ENCODE data around the gene PHLDB2.

The PHLDB2 gene

DNA sequence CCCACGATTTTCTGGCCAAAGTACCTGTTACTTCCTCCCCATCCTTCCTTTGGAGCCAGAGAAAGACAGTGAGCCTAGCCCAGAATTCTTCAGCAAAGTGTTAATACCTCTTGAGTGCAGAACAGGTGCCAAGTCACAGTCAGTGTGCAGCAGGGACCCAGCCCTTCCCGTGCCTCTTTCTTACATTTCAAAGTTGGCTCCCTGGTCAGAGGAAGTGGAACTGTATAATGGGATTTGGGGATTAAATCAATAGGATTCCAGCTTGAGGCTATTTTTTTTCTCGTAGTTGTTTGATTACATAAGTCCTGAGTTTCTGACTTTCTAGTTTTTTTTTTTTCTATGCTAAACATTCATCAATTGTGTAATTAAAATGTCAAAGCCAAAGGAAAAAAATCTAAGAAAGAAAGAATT lies 67.2 kb downstream of the PHLDB2 start:
- DNase-seq: no peak

DNA sequence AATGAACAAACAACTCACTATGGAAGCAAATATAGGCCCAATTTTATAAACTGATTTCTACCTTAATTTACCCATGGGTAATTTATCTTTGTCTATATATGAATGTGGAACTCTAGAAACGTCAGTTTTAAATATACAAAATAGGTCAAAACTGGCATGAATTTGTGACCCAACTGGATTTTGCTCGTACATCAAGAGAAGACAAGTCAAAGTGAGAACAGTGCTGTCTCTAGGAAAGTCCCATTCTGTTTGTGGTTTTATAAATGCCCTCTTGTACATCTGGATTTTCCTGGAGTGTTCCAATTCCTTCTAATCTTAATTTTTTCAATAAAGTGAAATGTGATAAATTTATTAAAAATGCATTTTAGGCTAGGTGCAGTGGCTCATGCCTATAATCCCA lies 69.5 kb downstream of the PHLDB2 start:
- no peak for DNase-seq

DNA sequence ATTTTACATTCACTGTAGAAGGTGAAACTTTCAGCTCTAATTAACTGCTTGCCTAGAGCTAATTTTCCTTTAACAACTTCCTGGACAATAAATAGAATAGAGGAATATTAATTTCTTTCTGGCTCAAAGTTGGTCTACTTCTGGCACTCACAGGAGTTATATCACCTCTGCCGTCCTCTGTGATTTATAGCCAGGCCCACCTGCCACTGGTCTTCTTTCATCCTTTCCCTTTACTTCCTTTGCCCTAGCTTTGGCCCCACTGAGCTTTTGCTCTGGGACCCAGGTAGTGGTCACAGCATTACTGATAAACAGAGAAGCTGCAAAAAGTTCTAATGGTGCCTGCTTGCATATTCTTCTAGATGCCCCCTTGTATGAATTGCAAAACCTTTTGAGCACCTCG lies 70.4 kb downstream of the PHLDB2 start:
- DNase-seq: no peak

DNA sequence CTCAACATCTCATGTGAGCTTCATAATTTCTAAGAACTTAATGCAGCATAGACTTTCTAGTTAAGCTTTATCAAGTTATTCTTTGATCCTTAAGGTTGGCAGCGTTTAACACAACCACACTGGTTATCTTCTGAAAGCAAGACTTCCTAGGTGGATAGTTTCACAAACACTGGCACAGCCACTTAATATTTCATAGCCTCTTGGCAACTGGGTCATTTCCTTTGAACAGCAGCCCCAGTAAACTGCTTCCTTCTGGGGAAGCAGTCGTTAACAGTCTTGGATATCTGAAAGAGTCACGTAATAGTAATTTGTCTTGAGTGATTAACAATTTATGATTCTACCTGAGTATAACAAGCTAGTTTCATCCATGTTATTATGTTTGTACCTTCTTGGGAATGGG lies 73.9 kb downstream of the PHLDB2 start:
- DNase-seq: no peak

DNA sequence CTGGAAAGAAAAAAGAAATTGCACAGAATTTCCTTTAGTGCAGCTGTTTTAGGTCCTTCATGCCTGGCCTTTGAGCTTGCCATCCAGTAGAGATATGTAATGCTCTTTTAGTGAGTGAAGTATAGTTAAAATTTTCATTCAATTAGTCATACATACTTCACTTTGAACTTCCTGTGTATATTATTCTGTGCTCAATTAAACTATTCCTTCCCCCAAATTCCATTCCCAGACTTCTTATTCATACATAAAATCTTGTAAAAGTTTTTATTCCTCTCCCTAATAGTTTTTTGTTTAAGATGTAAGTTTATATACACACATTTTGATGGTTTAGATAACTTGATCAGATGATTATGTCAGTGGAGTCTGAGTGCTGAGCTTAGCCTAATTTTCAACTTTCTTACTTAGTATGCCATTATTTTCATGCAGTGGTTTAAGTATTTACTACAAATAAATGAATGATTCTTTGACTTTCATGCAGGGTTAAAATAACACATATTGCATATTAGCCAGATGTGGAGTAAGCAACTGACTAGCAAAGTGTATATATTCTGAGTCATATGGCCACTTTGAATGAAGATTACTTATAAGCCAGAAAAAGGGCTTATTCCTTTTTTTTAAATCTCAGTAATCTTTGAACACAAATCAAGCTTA lies 77.3 kb downstream of the PHLDB2 start:
- peak; percentile 92 for DNase-seq

DNA sequence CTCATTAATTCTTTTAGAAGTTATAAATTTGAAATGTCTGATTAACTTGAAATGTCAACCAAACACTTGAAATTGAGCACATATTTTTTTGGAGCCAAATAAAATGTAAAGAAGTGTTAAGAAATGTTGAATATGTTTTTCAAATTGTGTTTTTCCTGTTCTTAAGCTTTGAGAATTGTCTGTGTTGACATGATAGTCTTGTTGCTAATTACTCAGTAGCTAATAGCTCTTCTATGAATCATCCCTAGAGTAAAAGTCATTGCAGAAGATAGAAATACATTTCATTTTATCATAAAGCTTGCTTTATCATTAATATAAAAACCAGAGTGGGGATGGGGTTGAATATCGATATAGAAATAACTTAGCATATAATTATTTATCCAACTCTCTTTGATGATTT lies 77.9 kb downstream of the PHLDB2 start:
- peak; percentile 42 for DNase-seq

DNA sequence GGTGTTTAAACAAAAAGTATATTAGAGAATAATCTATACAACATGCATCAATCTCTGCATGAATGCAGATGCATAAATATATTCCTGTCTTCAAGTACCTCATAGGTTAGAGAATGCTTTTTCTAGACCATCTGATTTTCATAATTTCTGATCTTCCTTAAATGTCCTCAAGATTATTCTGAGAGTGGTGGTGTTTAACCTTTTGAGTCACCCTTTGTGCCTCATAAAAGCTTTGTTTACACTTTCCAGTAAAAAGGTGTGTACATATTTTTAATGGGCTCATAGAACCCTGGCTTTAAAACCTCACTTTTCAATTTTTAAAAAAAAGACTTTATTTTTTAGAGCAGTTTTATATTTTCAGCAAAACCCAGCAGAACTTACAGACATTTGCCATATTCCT lies 78.8 kb downstream of the PHLDB2 start:
- no peak for DNase-seq

DNA sequence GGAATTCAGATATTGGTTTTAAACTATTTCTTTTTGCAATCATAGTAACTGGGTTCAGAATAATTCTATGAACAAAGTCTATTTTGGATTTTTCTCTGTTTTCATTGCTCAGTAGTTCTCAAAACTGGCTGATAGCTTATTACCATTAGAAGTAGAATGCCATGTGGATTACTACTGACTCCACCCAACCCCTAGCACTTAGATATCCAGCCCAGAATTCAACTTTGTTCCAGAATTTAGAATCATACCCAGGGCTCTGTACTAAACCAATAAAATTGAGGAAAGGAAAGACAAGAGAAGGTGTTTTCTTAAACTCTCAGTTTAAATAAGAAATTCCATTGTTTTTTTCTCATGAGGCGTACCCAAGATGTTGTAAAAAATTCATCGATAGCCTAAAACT lies 80.8 kb downstream of the PHLDB2 start:
- no peak for DNase-seq

DNA sequence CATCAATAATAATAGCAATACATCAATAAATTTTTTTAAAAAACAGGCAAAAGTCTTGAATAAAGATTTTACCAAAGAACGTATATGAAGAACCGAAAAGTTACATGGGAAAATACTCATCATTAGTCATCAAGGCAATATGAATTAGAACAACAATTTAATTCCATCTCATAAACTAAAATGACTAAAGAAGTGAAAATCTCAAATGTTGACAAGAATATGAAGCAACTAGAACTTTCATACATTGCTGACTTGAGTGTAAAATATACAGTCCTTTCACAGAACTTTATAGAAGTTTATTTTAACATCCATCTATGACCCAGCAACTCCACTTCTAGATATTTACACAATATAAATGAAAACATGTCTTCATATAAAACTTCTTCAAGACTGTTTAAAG lies 84.5 kb downstream of the PHLDB2 start:
- DNase-seq: peak; percentile 40

DNA sequence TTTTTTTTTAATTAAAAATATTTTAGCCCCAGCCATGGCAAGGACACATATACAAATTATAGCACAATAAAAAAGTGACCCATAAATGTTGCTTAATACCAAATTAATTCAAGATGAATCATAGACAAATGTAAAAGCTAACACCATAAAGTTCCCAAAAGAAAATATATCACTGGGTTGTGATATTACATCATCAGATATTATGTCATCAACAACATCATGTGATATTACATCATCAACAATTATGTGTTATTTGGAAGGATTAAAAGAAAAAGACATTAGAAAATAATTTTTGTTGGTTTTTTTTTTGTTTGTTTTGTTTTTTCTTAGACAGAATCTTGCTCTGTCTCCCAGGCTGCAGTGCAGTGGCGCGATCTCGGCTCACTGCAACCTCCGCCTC lies 85.3 kb downstream of the PHLDB2 start:
- DNase-seq: peak; percentile 28

DNA sequence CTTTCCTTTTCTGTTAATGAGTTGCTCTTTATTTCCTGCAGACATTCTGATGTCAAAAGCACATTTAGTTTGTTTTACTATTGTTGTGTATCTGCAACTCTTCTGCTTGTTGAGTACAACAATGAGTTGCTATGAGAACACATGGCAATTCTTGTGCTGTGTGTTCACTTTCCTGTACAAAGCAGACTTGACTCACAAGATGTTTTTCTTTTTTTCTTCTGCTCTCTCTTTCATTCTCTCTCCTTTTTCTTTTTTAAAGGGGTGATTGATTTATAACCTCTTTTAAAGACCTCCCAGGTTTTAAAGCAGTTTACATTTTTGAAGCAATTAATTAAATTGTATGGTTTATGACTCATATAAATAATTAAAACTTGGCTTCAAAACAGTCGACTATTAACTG lies 88.2 kb downstream of the PHLDB2 start:
- peak; percentile 26 for DNase-seq

DNA sequence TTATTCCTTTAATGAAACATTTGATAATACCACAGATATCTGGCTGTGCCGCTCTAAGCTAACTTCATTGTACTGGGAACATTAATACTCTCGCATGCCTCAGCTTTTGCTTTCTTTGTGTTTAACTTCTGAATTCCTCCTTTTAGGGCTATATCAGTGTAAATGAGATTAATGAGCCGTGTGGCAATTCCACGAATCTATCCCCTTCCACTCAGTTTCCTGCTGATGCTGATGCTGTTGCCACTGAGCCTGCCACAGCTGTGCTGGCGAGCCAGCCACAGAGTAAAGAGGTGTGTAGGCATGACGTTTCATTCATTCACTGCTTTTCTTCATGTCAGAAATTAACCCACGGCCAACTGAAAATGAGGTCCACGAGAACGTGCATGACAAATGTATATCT lies 89.7 kb downstream of the PHLDB2 start:
- DNase-seq: no peak

DNA sequence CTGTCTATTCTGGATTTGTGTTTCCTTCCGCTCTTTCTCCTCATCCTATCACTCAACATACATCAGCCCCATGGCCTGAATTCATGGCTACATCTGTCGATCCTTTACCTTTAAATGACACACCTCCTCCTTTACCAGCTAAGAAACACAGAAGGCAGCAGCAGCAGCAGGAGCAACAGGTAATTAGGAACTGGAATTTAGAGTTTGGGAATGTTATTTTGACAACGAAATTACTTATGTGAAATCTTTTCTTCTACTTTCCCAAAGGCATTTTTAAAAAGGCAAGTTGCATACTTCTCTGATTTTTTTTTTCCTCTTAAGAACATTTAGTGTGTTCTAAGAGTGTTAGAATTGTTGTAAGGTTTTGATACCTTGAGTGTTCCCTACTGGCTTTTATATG lies 90.6 kb downstream of the PHLDB2 start:
- no peak for DNase-seq

DNA sequence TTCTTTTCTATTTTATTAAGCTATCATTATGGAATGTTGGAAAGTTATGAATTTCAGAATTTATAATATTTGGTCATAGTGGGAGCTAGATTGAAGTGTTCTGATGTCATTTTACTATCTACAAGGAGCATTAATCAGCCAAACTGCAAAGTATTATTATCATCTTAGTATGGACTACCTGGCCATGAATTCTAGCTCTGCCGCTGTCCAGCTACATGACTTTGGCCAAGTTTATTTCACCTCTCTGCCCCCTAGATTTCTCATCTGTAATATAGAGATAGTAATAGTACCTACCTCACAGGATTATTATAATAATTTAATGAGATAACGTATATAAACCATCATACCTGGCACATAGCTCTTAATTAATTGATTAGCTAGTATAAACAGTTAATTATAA lies 92.0 kb downstream of the PHLDB2 start:
- no peak for DNase-seq

DNA sequence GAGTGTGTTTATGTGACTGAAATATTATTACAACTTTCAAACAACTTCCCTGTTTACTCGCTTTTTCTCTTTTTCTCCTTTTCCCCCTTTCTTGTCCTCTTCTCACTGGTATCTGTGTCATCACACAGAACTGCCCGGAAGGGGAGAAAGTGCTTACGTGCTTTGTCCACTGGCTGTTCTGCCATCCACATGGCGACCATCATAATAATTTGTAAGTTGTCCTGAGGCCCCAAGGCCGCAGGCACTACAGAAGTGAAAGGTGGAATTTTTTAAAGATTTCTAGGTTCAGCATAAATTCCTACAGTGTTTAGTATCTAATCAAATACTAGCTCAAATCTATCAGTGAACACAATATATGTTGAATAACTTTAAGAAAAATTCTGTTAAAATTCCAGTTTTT lies 93.0 kb downstream of the PHLDB2 start:
- no peak for DNase-seq

DNA sequence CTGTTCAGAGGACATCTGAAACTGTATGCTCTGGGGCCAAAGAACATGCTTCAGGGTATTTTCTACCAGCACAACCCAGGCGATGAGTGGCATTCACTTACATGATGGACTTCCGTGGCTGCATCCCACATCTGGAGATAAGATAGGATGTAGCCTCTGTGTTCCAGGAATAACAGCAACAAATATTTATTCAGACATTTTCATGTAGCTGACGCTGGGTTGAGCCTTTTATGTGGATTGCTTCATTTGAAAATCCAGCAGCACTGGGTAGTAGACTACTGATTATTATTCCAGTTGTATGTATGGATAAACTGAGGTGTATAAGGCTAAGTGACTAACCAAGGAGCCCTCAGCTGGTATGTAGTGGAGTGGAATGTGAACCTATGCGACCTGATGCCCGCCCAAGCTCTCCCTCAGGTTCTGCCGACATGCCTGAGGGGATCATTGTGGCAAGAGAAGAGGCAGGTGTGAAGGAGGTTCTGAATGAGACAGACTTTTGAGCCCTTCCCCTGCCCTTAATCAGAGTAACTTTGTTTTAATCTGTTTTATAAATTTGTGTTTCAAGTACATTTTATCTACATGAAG lies 93.9 kb downstream of the PHLDB2 start:
- no peak for DNase-seq

DNA sequence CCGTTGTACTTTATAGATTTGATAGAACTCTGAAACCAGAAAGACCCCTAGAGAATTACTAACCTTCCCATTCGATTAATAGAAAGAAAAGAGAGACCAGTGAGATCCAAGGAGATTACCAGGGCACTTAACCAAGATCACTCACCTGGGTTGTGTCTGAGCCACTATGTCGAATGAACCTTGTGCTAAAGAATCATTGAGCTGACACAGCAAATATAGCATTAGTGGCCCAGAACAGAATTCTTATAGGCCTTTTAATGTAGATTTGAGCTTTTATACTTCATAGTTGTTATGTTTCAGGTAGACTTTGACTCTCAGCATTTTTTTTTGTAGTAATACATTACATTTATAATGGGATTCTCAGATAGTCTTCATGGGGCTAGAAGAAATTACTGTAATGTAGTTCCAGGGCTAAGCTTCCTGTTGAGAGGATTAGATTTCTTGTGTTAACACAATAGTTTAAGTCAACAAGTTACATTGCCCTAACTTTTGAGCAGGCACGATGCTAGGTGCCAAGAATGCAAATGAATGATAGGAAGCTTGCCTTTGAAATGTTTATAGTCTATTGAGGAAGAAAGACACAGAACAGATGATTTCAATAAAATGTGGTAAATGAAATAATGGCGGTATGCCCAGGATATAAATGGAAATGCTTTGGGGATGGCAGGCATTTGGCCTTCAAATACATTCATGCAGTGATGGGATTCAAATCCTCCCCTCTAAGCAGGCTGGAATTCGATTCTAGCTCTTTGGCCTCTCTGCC lies 95.3 kb downstream of the PHLDB2 start:
- peak; percentile 26 for DNase-seq

DNA sequence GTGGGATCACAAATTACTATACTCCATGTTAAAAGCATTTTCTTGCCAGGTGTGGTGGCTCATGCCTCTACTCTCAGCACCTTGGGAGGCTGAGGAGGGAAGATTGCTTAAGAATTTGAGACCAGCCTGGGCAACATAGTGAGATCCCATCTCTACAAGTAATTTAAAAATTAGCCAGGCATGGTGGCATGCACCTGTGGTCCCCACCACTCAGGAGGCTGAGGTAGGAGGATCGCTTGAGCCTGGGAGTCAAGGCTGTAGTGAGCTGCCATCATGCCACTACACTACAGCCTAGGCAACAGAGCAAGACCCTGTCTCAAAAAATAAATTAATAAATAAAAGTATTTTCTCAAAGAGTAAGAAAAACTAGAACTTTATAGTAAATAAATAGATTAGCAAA lies 96.8 kb downstream of the PHLDB2 start:
- DNase-seq: no peak

DNA sequence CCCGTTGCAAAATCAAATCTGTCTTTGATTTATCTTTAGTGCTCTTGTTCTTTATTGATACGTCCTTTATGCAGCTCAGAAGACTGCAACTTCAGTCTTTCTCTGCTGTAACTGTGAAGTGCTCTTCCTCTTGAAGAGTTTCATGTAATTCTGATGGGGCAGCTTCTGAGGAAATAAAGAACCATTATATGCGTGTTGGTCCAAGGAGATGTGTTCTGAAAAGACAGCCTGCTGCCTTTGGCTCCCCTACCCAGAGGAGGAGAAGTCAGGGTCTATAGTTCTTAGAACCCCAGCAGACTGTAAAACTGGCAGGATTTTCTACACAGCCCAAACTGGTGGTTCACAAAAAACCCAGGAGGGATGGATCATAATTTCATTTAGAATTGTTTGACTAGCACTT lies 97.4 kb downstream of the PHLDB2 start:
- DNase-seq: no peak

DNA sequence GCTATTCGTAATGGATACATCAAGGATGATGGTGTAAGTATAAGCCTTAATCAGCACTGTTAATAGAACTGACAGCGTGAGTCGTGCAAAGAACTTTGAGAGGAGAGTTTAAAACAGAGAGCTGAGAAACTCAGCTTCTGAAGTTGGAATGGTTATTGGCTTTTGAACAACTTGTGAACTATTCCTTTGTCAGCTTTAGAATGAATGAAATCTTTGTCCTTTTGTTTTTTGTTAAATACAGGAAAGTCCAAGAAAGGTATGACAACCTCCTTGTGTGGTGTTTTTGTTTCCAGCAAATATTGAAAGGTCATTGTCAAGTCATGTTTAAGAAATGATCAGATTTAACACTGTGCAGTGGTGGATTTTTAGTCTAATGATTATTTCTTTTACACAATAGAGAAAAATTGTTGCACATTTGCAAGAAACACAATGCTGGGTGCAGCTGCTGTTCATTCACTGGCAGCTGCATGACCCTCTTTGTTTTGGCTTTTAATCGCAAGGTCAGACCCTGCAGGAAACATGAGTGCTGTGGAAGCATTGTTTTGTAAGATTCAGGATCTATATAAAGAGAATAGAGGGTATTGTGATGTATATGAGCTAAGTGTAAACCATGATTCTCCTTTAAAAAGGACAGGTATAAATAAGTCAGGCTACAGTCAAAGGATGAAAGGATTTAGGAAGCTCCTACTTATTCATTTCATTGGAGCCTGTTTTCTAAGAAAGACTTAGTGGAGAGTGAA lies 98.1 kb downstream of the PHLDB2 start:
- no peak for DNase-seq

DNA sequence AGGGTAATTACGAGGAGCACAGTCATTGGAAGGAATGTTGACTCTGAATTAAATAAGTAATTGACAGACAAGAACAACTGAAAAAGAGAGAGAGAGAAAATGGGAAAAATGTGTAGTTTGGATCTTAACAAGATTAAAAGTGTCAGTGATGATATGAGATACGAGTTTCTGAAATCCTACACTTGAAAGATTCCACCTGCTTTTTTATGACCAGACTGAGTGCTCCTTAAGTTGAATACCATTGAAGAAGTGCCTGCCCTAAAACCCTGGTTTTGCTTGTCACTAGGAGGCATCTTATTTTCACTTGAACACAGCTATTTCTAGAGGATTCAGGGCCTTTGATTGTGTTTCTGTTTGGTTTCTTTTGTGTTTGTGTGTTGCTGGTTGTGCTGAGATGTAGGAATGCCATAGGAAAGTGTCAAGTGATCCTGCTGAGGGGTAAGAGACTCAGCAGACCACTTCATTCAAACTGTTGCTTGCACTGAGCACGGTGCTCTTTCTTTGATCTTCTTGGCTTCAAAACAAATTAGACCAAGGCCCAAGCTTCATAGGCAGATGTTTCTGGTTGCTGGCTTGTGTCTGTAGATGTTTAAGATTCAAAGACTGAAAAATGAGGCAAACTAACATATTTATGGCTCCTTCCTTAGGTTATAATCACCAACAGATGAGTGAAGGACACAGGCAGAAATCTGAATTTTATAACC lies 102.5 kb downstream of the PHLDB2 start:
- DNase-seq: no peak

DNA sequence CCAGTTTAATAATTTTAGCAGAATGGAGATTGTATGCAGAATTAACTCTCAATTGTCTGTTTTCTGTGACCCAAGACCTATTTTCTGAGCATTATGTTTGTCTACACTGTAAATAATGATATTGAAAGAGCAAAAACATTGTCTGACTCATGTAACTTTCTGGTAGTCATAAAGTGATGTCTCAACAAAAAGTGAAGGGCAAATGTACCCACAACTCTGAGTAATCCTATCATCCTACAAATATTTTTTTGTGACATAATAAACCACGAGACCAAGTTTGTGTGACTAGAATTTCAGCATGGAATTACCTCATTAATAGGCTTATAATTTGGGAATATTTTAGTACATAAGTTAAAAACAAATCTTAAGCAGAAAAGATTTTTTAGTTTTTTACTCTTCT lies 104.4 kb downstream of the PHLDB2 start:
- DNase-seq: peak; percentile 74

DNA sequence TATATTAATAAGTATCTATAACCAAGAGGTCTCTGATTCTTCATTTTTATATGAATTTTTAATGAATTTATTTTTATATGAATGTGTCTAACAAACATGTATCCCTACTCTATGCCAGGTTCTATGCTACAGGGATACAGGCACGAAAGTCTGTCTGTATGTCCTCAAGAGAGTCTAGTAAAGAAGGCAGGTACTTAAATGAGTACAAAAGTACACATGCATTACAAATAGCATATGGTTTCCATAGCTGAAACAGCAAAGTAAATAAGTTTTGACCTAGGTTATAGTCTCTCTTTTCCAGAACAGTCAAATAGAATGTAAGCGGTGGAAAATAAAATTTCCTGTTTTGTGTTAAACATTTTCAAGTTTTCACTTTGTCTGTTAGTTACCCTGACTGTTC lies 106.4 kb downstream of the PHLDB2 start:
- no peak for DNase-seq

All from fibroblast of skin of back (primary cell).